ENCODE measurements around the gene TMEM271. TPM values are rescaled to one million over a fixed set of nuclear protein-coding genes. Genes with fewer than 3 reads are reported as not detected.

Gene TMEM271
- total RNA-seq, 1 donor from 2014 or later, result not detected

GRCh38 chr4:528835-529234 lies 47.3 kb downstream of the TMEM271 start:
- Histone ChIP-seq H3K4me3 (no peak overlapping the region), H3K36me3 (peaks cover 92% of the 10 kb centered on the region), H3K4me1 (no peaks in the 10 kb centered on the region), H3K27ac (no peak overlapping the region), H3K27me3 (ENCODE audit: low read depth) (no peaks in the 10 kb centered on the region), H3K9me3 (no peaks in the 10 kb centered on the region)
- no peak for DNase-seq
- TF ChIP-seq CTCF (IDR thresholded peaks at IDR 0.05), result no peak
- no peak for ATAC-seq
- intact Hi-C loops (cut with DNase I), result no loop called here

- no peak overlapping the region for H3K27ac ChIP-seq
- no peaks in the 10 kb centered on the region for H3K4me1 ChIP-seq
- DNase-seq (no peak), ATAC-seq (no peak)
- no peaks in the 10 kb centered on the region for H3K27me3 ChIP-seq (ENCODE audit: low read depth)
- peaks cover 92% of the 10 kb centered on the region for H3K36me3 ChIP-seq
- no peak for TF ChIP-seq CTCF (IDR thresholded peaks at IDR 0.05)
- H3K9me3 ChIP-seq, result no peaks in the 10 kb centered on the region
- H3K4me3 ChIP-seq, result no peak overlapping the region
- intact Hi-C loops (cut with DNase I), result no loop called here
Observed at GRCh38 chr4:528296-528695, 47.8 kb downstream of the TMEM271 start.

- TF ChIP-seq CTCF (IDR thresholded peaks at IDR 0.05), result no peak
Observed at GRCh38 chr4:526971-527460, 49.1 kb downstream of the TMEM271 start.

GRCh38 chr4:526189-526909 lies 49.7 kb downstream of the TMEM271 start:
- H3K4me3 ChIP-seq, result no peak overlapping the region
- H3K9me3 ChIP-seq, result no peaks in the 10 kb centered on the region
- no peak for DNase-seq

More at GRCh38 chr4:526971-527460, 49.1 kb downstream of the TMEM271 start:
- intact Hi-C loops (cut with DNase I), result no loop called here
- ATAC-seq, result no peak
- Histone ChIP-seq H3K9me3 (no peaks in the 10 kb centered on the region), H3K27me3 (ENCODE audit: low read depth) (no peaks in the 10 kb centered on the region), H3K36me3 (peaks cover 95% of the 10 kb centered on the region), H3K27ac (no peak overlapping the region), H3K4me3 (no peak overlapping the region), H3K4me1 (no peaks in the 10 kb centered on the region)
- DNase-seq, result no peak

GRCh38 chr4:525660-526059 lies 50.4 kb downstream of the TMEM271 start:
- peaks cover 95% of the 10 kb centered on the region for H3K36me3 ChIP-seq
- DNase-seq (no peak), ATAC-seq (no peak)
- intact Hi-C loops (cut with DNase I), result no loop called here
- no peaks in the 10 kb centered on the region for H3K4me1 ChIP-seq
- no peak for TF ChIP-seq CTCF (IDR thresholded peaks at IDR 0.05)
- no peak overlapping the region for H3K27ac ChIP-seq
- H3K4me3 ChIP-seq, result no peak overlapping the region
- no peaks in the 10 kb centered on the region for H3K9me3 ChIP-seq
- no peaks in the 10 kb centered on the region for H3K27me3 ChIP-seq (ENCODE audit: low read depth)

More at GRCh38 chr4:526189-526909, 49.7 kb downstream of the TMEM271 start:
- H3K36me3 ChIP-seq, result peaks cover 95% of the 10 kb centered on the region
- H3K27ac ChIP-seq, result no peak overlapping the region
- H3K4me1 ChIP-seq, result no peaks in the 10 kb centered on the region
- no peak for TF ChIP-seq CTCF (IDR thresholded peaks at IDR 0.05)
- no peaks in the 10 kb centered on the region for H3K27me3 ChIP-seq (ENCODE audit: low read depth)
- no peak for ATAC-seq
- intact Hi-C loops (cut with DNase I), result no loop called here

All from lower lobe of right lung (tissue), 2 donors.